Measurements from ENCODE around the gene ITGA5.

Gene ITGA5

DNA sequence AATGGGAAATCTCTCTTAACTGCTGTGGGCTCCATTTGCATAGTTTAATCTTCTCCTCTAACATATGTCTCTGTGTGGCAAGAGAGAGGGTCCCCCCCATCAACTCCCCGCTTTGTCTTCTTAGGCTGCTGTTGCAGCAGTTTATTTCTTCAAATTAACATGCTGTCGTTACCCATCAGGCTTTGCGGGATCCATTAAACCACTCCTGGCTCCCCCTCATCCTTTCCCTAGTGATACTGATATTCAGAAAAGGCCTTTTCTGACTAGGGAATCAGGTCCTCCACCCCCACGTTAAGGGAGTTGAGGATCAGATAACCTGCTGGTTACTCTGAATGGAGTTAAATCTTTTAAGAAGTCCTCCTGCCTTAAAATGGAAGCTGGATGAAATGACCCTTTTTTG lies 70.0 kb downstream of the ITGA5 start:
- Histone ChIP-seq H3K27me3 (replicated peaks; ENCODE audit: control insufficient read depth, insufficient read depth, low read length) (no peaks in the 10 kb centered on the region), H3K36me3 (ENCODE audit: control insufficient read depth, insufficient read depth, low read length) (peaks cover 12% of the 10 kb centered on the region), H3K4me3 (replicated peaks; ENCODE audit: low read depth, low read length) (no peak overlapping the region)
- TF ChIP-seq, protein P1, sequence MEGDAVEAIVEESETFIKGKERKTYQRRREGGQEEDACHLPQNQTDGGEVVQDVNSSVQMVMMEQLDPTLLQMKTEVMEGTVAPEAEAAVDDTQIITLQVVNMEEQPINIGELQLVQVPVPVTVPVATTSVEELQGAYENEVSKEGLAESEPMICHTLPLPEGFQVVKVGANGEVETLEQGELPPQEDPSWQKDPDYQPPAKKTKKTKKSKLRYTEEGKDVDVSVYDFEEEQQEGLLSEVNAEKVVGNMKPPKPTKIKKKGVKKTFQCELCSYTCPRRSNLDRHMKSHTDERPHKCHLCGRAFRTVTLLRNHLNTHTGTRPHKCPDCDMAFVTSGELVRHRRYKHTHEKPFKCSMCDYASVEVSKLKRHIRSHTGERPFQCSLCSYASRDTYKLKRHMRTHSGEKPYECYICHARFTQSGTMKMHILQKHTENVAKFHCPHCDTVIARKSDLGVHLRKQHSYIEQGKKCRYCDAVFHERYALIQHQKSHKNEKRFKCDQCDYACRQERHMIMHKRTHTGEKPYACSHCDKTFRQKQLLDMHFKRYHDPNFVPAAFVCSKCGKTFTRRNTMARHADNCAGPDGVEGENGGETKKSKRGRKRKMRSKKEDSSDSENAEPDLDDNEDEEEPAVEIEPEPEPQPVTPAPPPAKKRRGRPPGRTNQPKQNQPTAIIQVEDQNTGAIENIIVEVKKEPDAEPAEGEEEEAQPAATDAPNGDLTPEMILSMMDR (IDR thresholded peaks at IDR 0.05; ENCODE audit: insufficient read depth, low read length, poor library complexity, severe bottlenecking), result no peak
- DNase-seq (ENCODE audit: extremely low read depth, insufficient read length), result no peak

Data from GM06990 (cell line).